ENCODE results near the gene GPBAR1.

GPBAR1 gene

GRCh38 chr2:218245214-218245613 lies 15.6 kb upstream of the GPBAR1 start:
- DNase-seq: no peak

GRCh38 chr2:218249691-218250090 lies 11.1 kb upstream of the GPBAR1 start:
- no peak for DNase-seq

- DNase-seq: no peak
These were observed 8.1 kb upstream of the GPBAR1 start for GRCh38 chr2:218252509-218253231.

- no peak for DNase-seq
These were observed 7.6 kb upstream of the GPBAR1 start for GRCh38 chr2:218253232-218253625.

- no peak for DNase-seq
These were observed 5.4 kb upstream of the GPBAR1 start for GRCh38 chr2:218255446-218255845.

- DNase-seq: no peak
These were observed 4.0 kb upstream of the GPBAR1 start for GRCh38 chr2:218256612-218257350.

GRCh38 chr2:218257390-218257981 lies 3.3 kb upstream of the GPBAR1 start:
- DNase-seq: peak; percentile 62 to 73

- DNase-seq: no peak
These were observed 1.5 kb upstream of the GPBAR1 start for GRCh38 chr2:218259099-218259961.

GRCh38 chr2:218260166-218260565 lies 649 bp upstream of the GPBAR1 start:
- no peak for DNase-seq

GRCh38 chr2:218261423-218262236 lies 815 bp downstream of the GPBAR1 start:
- DNase-seq: no peak

GRCh38 chr2:218262237-218262600 lies 1.4 kb downstream of the GPBAR1 start:
- no peak for DNase-seq

- DNase-seq: no peak
These were observed 2.1 kb downstream of the GPBAR1 start for GRCh38 chr2:218262631-218263586.

GRCh38 chr2:218263817-218264641 lies 3.2 kb downstream of the GPBAR1 start:
- no peak for DNase-seq

- DNase-seq: no peak
These were observed 4.2 kb downstream of the GPBAR1 start for GRCh38 chr2:218264773-218265561.

- DNase-seq: no peak
These were observed 4.8 kb downstream of the GPBAR1 start for GRCh38 chr2:218265626-218266025.

GRCh38 chr2:218266316-218266979 lies 5.6 kb downstream of the GPBAR1 start:
- no peak for DNase-seq

- no peak for DNase-seq
These were observed 6.4 kb downstream of the GPBAR1 start for GRCh38 chr2:218267259-218267658.

- DNase-seq: peak; percentile 100
These were observed 9.3 kb downstream of the GPBAR1 start, which contains the start of the genes AAMP and PNKD for GRCh38 chr2:218269900-218270720. Gene AAMP (minus strand): TSS chr2:218270137. CDS start chr2:218270086, 51 bp downstream. Gene PNKD (plus strand): TSS chr2:218270519. CDS start chr2:218270536, 17 bp downstream.

Data from activated CD4-positive, alpha-beta T cell treated with anti-CD3 and anti-CD28 coated beads for 4 hours (primary cell).